COLO668 (cell line): ENCODE results near the gene EML4.
"Not testable (repeated sequence)": the region's sequence is repeated elsewhere in the genome, so short reads cannot be mapped to it uniquely, and the experiment has no call there.

Experiments
- DNase-seq: peaks from one replicate; lab custom pipeline; 2025; ENCODE audit not compliant: unreplicated experiment; lab: John Stamatoyannopoulos, UW

The EML4 gene

GRCh38 chr2:42169100-42169873 is at the start of gene EML4:
EML4 (plus strand) TSS chr2:42169353; CDS start chr2:42169612, 259 bp downstream.
- peak; percentile 94 for DNase-seq

GRCh38 chr2:42123426-42123825 is 45.7 kb upstream of the EML4 start:
- DNase-seq: no peak

- DNase-seq: no peak
These were observed 45.0 kb upstream of the EML4 start for GRCh38 chr2:42124011-42124785.

DNA sequence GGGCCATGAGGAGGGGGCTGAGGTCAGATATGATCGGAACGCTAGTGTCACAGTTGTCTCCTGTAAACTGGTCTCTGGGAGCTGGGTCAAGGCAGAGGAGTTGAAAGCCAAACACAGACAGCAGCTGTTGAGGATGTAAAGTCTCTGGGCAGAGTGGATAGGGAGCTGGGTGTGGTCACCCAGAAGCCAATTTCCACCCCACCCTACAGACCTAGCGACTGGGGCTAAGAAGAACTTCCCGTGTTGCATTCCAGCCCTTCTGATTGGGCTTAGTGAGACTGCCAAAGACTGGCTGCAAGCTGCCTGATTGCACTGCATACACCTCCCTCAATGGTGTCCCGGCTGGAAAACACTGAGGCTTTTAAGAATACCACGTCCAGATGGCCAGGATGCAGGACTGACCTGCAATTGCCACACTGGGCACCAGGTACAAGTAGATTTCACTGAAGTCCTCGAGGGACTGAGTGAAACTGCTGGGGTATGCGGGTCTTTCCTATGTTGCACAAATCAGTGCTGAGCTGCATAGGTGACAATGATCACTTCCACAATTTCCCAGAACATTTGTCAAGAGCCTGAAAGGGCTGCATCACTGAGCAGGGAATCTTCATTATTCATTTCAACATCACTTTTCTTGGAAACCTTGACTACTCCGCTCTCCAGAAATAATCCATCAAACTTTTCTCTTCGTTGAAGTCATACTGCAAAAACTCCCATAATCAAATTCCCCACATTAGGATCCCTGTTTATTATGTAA is 43.1 kb upstream of the EML4 start:
- DNase-seq: no peak

GRCh38 chr2:42126873-42127272 is 42.3 kb upstream of the EML4 start:
- DNase-seq: not testable (repeated sequence)

DNA sequence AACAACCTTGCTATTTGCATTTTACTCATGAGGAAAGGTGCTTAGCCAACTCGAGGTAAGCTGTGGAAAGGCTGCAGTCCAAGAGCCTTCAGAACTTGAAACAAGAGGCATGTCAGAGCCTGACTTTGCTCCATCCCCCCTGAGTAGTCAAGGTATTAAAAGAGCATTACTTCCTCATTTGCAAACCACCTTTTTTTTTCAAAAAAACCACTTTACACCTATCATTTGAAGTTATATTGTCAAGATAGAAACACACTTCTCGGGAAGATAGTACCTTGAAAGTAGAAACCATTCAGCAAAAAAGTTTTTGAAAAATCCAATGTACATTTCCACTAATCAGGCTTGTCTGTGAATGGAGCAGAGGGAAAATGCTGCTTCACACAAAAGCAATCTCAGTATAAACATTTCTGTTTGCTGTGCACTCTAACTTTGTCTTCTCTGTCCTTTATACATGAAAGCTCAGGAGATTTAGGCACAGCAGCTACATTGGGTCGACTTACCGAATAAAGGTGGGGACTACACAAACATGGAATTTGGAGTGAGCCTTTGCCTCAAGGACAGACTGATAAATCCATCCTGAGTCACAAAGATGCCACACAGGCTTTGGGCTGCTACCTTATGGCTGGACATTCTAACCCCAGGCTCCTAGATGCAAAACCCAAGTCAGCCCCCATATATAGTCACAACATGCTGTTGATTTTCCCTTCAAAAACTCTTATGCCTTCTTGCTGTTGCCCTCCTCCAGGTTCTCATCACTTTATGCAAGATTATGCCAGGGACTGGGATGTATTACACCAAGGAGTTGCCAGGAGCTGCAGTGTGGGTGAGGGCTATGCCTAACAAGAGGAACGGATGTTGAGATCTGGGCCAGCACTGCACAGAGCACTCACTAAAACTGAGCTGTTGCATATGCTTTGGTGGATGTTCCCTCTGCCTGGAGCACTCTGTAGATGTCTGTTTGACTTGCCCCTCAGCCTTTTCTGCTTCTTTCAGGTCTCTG is 41.4 kb upstream of the EML4 start:
- DNase-seq: no peak

DNA sequence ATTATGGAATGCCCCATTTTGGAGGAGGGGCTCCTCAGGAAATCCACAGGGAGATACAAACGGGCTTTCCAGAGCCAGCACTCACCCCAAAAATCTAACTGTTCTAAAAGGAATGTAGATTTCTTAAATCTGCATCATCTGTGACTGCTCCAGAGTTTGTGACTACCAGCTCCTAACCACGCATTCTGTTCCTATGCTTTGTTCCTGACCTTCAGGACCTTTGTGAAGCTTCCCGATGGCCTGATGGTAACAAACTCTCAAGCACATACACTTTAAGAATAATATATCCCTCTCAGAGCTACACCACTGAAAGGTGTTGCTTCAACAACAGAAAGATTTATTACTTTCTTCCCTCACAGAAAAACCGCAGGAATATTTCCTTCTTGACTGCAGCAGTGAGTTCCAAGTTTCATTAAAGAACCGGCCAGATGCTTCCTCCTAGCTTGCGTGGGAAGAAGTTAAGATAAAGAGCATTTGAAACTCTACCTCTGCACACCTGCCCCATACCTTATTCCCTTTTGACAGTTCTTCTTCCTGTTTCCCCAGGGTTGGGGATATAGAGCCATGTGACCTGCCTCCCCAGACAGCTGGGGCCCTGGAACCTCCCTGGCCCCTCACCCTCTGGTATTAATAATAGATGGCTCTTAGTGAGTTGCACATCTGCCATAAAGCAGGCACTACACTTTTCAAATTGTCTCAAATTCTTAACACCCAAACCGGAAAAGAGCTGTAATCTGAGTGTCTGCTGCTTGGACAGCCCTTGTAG is 40.2 kb upstream of the EML4 start:
- peak; percentile 43 for DNase-seq

GRCh38 chr2:42129487-42129852 is 39.7 kb upstream of the EML4 start:
- no peak for DNase-seq

DNA sequence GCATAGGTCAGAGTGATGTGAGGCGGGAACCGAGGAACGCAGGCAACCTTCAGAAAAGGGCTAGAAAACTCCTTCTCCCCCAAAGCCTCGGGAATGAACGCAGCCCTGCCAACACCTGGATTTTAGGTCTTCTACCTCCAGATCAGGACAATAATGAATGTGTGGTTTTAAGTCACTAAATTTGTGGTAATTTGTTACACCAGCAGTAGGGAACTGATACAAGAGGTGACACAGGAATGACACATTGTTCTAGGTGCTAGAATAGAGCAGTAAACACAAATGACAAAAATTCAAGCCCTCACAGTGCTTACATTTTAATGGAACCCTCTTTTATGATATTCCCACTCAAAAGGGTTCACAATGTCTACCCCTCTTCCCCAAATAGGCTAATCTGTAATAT is 39.2 kb upstream of the EML4 start:
- no peak for DNase-seq

DNA sequence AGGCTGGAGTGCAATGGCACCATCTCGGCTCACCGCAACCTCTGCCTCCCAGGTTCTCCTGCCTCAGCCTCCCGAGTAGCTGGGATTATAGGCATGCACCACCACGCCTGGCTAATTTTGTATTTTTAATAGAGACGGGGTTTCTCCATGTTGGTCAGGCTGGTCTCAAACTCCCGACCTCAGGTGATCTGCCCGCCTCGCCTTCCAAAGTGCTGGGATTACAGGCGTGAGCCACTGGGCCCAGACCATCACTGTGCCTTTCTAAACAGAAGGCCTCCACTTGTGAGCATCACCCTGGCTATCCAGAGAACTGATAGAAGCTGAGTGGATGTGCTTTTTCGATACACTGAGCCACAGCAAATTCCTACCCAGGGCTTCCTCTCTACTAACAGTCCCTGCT is 38.3 kb upstream of the EML4 start:
- not testable (repeated sequence) for DNase-seq

DNA sequence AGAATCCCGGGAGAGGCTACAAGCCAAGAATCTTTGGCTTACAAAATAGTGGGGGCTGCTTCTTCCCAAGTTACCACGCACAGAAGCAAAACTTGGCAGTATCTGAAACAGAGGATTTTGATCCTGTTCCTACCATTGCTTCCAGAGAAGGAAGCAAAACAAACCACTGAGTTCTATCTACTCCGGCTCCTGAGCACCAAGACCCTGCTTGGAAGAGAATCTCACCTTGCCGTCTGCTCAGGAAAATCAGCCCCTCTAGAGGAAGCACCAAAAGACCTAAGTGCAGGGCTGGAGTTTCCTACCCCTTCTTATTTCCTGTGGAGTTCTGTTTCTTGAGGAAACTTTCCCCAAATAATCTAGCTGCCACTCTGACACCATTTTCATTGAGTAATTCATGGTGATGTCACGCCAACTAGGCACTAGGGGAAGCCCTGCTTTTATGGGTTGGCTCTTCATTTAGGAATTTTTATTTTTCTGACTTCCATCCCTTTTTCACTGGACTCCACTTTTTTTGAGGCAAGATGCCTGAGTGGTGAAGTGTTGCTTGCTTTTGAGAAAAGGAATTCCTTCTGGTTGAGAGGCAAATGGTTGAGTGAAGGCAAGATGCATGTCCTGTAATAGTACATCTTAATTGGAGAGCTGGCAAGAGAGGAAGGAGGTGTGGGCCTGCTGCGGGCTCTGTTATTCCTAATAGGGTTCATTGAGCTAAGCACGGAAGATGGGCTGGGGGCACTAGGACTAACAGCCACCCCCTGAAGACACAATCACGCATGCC is 36.8 kb upstream of the EML4 start:
- no peak for DNase-seq

DNA sequence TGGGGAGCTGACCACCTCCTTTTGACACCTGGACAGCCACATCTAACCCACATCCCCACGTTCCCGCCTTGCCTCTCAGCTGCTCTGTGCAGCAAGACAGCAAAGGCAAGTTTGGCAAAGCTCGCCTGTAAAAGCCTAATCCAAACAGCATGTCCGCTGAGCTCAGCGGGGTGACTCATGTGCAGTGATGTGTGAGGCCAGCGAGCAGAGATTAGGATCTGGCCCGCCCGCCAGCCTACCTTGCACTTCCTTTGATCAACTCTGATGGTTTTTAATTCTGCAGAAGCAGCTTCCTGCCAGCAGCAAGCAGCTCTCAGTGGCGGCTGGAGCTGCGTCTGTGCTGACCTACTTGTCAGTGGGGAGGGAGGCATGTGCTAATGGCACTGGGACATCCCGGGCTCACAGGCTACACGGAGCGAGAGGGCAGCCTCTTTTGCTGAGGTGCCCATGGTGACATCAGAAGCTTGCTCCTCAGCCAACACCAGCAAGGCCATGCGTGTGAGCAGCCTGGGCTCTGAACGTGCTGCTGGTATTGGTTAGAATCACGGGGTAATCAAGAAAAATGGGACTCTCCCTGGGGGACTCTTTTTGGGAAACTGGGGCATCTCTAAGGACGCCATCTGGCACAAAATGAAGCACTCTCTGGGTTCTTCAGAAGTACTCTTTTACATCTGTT is 36.0 kb upstream of the EML4 start:
- DNase-seq: peak; percentile 84

DNA sequence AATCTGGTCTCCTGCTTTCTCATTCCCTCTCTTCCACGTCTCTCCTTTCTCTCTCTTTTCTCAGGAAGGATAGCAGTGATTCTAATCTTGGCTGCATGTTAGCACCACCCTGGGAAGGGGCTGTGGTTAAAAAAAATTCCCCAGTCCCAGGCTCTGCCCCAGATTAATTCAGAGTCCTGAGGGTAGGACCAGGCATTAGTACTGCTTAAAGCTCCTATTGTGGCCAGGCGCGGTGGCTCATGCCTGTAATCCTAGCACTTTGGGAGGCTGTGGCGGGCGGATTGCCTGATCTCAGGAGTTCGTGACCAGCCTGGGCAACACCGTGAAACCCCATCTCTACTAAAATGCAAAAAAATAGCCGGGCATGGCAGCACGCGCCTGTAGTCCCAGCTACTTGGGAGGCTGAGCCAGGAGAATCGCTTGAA is 35.4 kb upstream of the EML4 start:
- DNase-seq: no peak

DNA sequence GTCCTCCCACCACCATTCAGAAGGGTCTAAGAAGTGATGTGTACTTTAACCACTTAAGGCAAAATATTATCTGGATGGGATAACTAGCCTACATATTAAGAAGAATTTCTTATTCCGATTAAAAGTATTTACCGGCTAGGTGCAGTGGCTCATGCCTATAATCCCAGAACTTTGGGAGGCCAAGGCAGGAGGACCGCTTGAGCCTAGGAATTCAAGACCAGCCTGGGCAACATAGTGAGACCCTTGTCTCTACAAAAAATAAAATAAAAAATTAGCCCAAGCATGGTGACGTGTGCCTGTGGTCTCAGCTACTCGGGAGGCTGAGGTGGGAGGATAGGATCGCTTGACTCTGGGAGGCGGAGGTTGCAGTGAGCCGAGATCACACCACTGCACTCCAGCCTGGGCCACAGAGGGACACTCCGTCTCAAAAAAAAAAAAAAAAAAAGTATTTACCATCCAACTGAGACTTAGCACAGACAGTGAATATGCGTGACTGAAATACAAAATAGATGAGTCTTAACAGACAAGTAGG is 34.7 kb upstream of the EML4 start:
- not testable (repeated sequence) for DNase-seq

GRCh38 chr2:42135381-42136312 is 33.5 kb upstream of the EML4 start:
- no peak for DNase-seq

DNA sequence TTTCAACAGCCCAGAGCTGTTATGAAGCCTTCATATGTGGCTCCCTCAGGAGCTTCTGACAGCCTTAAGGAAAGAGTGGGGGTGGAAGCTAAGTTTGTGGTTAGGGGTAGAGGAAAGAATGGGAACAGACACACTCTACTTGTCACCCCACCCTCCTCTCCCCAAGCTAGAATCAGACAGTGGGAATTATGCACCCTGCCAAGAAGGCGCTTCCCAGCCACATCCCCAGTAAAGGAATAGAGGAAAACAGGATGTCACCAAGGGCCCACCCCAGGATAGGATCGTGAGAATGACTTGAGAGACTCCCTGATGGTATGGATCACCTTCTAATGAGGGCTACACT is 32.4 kb upstream of the EML4 start:
- DNase-seq: no peak
